HG03442 (cell line): Measurements from ENCODE around the gene C1orf87.

Experiments
- ATAC-seq: cut with Tn5 transposase; IDR thresholded peaks from one replicate; pipeline ENCODE4 v1.9.1; 2021; ENCODE audit warnings: mild to moderate bottlenecking, moderate library complexity; ENCODE audit not compliant: unreplicated experiment

C1orf87 gene, protein sequence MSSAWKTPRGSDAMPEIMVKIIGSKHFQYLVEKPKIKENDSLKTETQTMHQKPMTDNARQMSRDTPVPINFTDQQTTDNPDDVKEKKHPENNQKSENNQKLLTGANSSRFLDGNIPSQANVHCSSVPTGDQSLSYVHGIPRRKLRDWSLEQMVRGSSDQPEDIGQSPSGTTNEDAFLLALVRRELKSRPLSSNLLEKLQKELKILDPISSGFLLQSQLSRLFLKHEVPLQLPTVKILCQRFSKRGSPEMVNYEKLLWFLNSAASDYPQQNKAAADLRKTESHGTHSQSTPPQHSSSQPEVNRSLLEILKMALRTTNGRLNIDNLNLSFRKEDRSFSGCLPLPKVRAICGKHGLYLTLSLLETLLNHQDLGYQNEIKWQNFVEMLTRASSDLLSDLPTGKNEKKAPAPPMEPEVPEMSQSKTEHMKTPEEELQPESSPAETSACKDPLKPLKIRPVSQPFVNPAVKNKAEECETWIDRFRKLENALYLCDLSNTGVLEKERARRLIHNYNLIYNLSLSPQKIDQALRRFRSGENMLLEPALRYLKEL

DNA sequence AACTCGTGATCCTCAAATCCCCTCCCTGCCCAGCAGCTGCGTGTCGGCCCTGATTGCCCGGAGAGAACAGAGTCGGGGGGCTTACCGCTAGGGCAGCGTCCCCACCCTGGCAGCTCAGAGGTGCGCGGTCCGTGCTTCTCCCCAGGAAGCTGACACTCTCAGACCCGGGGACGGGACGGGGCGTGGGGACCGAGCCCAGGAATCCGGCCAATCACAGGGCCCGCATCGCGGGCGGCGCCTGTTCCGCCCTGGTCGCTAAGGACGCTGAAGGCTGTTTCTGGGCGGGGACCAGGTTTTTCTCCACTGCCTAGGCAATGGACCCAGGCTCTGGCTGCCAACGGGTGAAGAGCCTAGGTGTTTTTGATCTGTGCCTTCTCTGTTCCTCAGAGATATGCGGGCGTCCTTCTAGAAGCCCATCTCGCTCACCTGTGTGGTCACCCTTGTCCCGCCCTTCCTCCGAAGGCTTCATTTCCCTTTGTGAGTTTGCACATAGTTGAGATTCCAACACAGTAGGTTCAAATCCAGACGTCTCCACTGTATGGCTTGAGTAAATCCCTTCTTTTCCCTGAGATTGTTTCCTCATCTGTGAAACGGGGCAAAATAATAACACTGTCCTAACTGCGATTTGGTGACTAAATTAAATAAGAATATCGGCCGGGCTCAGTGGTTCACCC lies at the start of gene C1orf87:
Gene C1orf87 (minus strand): TSS at position 166 of the 674 bp plus-strand sequence. CDS start 1,127 bp downstream, outside the sequence.
- no peak for ATAC-seq

DNA sequence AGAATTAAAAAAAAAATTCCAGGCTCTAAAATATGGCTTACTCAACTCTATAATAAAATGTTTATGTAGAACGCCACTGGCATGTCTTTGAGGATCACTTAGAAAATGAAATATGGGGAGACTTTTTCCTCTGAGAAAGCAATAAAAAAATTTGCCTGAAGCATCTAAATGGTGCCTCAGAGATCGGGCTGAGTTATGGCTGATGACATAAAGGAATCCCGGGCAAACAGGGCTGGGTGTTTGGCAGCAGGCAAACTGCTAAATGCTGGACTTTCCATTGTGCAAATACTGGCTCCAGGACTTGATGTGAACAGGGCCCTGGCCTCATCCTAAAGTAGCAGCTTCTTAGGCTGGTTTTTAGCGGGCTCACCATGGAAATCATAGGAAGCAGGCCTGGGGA lies 44.5 kb upstream of the C1orf87 start:
- no peak for ATAC-seq

DNA sequence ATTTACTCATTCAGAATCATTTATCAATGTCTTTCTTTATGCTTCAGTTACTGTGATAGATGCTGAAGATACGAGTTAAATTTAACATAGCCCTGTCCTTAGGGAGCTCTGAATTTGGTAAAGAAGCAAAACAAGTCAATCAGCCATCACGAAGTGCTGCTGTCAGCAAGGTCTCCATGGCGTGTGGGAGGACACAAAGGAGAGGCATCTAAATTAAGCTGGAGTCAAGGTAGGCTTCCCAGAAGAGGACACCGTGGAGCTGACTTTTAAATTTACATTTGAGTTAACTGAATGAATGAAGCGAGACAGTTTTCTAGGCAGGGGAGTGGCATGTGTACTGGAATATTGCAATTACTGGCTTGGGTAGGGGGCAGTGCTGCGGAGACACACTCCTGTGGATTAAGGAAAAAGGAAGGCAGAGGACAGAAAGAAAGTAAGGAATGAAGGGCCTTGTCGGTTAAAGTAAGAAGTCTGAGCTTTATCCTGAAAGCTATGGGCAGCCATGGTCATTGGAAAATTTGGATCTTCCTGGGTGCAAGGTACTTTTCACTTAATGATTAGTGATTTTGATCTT lies 41.3 kb upstream of the C1orf87 start:
- ATAC-seq = no peak

DNA sequence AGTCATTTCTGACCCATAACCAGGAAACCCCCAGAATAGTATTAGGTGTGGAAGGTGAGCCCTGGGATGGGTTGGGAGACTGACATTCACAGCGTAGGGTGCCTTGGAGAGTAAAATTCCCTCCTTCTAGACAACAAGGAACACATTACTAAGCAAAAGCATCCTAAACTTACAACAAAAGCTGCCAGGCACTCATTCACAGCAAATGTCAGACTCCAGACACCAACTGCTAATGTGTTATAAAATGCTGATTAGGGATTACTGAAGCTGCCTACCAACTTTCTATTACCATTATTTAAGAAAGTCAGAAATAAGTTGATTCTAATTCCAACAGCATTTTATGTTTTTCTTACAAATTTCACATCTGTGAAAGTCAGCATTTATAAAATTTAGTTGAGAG lies 40.0 kb upstream of the C1orf87 start:
- no peak for ATAC-seq

DNA sequence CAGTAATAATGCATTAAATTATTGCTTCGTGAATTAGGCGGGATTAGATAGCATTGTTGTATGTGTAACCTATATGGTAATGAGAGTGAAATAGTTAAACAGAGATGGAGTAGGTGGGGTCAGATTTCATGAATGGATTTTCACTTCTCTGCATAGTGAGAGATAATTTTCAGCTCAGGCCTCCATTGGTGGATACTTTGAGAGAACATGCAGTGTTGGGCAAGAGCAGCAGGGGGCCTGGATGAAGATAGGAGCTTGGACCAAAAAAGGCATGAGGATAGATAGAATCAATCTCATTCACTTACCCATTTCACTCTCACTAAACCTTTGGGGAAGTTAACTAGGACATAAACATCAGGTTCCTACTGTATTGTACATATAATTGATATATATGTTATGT lies 39.5 kb upstream of the C1orf87 start:
- ATAC-seq = no peak

DNA sequence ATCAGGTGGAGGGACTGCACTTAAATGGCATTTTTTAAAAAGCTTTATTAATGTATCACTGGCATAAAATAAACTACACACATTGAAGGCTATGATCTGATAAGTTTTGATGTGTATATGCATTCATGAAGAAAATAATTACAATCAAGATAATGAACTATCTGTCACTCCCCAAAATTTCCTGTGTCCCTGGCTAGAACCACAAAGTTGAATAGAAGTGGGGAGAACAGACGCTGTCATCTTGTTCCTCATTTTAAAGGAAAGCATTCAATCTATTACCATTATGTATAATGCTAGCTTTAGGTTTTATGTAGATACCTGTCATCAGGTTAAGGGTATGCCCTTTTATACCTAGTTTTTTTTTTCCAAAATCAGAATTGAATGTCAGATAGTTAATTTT lies 38.1 kb upstream of the C1orf87 start:
- no peak for ATAC-seq

DNA sequence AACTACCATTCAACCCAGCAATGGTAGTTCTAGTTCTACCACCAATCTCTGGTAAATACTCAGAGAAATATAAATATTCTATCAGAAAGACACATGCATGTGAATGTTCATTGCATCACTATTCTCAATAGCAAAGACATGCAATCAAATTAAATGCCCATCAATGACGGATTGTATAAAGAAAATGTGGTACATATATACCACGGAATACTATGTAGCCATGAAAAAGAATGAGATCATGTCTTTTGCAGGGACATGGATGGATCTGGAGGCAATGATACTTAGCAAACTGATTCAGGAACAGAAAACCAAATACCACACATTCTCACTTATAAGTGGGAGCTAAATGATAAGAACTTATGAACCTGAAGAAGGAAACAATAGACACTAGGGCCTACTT lies 37.5 kb upstream of the C1orf87 start:
- ATAC-seq = no peak

DNA sequence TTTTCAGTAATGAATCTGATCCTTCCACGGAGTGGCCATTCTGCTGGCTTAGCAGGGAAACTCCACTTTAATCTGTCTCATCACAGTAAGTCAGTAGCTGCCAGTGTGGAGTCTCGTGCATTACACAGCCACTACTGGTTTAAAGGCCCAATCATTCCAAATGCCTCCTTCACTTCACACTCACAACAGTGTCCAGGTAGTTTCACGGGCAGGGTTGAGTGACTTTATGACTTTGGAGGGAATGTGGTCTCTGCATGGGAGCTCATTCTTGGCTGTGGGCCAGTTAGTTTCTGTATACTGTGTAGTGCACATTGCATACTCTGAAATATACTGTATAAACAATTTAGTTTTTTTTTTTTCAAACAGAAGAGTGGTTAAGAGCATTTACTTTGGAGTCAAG lies 34.6 kb upstream of the C1orf87 start:
- ATAC-seq = no peak

DNA sequence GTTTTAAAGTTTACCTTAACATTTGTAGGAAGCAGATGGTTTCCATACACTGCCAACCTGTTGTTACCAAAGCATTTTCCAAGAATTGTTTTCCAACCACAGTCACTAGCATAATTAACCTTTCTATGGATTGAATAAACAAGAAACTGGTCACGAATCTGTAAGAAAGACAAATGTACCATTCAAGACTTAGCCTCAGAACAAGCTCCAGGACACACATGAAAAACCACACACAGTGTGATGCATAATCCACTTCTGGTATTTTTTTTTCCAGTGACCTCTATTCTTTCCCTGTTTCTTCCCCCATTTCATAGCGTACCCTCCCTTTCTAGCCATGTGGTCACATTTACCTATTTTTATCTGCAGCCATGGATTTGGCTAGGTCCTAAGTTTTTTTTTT lies 29.6 kb upstream of the C1orf87 start:
- ATAC-seq = no peak

DNA sequence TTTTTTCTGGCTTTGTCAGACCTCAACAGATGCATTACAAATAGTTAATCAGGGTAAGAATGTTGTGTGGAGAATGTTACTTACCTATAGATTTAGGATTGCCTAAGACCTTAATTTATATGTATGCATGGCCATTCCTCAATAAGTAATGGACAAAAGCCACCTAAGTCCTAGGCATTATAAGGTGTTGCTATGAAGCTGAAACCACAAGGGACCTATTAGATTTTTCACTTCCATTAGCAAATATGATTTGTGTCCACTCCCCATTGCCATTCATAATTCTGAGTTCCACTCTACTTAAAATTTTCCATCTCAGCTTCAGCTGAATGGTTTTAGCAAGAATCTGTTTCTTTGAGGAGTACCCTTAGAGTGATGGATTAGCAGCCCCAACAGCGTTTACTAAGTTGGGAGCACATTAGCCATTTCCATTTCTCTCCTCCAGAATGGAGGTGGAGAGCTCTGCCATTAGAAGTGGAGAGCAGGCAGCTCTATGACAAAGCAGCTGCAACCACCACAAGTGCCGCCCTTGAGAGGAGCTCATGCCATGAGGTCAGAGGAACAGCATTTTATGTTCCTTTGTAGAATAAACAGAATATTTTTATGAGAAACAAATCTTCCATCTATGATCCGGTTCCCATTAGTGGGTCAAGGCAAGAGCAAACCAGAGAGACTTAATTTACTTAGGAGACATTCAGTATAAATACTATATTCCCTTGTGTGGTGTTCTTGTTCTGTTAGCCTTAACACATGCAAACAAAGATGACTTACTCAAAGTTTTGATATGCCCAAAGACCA lies 28.9 kb upstream of the C1orf87 start:
- no peak for ATAC-seq

DNA sequence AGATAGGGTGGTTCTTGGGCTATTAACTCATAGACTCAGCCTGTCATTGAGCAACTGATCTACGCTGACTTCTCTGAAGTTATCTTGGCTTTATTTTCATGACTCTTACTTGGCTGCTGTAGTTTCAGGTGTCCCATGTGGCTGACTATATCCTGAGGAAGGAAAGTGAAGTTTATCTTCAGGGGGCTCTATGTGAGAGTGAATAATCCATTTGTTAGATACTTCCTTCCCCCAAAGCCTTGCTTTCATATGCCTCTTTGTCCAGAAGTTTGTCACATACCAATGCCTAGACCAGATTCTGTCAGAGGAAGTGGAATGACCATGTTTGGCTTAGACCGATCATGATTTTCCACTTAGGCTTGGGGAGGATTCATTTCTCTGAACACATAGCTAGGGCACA lies 27.9 kb upstream of the C1orf87 start:
- no peak for ATAC-seq

DNA sequence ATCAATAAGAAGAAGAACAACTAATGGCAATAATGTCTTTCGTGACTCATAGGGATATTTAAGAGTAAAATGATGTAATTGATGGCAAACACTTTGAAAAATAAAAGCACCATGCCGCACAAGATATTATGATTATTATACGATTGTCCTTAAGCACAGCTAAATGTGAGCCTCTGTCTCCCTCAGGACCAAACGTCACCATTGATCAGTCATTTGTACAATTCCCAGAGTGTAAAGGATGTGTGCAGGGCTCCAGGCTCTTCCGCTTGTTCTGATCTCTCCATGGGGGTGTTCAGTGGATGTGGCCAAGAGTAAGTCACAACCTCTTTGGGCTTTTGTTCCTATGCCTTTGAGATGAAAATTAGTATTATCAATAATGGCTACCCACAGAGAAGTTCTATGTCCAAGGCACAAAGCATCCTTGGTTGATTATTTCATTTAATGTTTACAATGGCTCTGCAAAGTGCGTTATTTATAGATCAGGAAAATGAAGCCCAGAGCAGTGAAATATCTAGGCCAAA lies 17.7 kb upstream of the C1orf87 start:
- ATAC-seq = no peak

DNA sequence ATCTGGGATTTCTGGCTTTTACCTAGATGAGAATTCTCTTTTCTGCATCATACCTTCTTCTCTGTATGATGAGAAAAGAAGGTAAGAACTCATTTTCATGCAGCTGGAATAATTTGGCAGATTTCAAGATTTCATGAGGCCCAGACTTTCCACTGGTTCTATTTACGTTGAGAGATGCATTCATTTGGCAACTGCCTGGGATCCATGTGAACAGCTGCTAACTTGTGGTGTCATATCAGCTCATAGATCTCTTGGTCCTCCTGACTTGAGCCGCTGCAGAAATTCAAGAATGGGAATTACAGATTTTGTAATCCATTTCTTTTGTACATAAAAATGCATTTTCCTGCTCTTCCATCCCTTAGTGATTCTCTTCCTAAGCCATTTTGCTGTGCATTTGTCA lies 17.1 kb upstream of the C1orf87 start:
- ATAC-seq = no peak

DNA sequence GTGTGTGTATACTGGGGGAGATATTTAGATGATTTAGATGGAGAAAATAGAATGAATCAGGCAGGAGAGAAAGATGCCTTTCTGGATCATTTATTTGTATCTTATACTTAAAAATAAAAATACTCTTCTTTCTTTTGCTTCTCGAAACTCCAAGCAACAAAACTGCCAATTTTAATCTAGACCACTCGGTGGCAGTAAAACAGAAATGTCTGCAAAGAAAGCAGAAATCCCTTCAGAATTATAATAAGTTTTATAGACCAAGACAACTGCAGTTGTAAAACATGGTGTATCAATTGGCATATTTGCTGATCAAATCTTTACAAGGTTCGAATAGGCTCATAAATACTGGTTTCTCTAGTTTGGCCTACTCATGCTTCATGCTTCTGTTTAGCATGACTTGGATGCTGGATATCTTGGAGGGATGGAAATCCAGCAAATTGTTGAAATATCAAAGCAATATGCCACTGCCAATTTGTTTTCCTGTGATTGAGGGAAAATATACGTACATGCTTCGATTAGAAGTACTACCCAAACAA lies 15.1 kb upstream of the C1orf87 start:
- ATAC-seq = no peak

DNA sequence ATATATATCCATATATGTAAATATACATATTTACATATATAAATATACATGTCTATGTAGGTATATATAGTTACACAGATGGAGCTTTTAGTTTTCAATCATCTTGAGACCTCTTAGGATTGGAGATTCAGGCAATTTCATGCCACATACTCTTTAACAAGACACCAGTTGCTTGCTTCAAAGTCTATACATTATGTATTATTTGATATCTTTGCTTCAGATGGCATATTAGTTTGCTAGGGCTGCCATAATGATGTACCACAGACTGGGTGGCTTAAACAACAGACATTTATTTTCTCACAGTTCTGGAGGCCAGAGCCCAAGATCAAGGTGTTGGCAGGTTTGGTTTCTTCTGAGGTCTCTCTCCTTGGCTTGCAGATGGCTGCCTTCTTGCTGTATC lies 14.1 kb upstream of the C1orf87 start:
- no peak for ATAC-seq

DNA sequence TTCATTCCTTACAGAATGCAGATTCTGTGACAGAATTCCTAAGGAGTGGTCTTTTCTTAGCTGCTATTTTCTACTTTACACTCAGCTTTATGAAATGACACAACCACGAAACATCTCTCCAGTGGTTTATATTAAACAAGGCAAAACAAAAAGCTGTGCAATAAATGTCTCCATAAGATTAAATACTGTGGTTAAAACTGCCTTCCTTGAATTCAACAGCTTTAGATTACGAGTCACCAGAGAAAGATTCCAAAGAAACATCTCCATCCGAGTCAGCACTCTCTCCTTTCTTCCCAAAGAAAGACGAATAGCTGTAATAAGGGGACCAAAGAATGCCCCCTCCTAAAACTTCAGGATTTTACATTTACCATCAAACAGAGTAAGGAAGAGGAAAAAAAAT lies 4.6 kb upstream of the C1orf87 start:
- ATAC-seq = no peak

DNA sequence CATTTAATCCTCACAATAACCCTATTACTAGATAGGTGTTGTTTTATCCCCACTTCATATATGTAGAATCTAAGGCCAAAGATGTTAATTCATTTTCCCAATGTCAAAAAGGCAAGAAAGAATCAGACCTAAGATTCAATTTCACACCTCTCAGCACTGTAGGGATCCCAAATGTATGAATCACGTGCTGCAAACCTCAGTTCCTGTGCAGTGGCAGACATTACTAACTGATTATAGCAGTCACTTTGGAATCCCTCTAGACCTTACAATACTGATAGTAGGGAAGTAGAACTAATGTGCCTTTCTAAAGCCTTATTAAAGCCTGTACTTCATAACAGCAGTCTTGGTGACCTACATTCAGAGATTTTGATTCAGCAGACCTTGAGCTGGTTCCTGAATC lies 2.3 kb downstream of the C1orf87 start:
- no peak for ATAC-seq

DNA sequence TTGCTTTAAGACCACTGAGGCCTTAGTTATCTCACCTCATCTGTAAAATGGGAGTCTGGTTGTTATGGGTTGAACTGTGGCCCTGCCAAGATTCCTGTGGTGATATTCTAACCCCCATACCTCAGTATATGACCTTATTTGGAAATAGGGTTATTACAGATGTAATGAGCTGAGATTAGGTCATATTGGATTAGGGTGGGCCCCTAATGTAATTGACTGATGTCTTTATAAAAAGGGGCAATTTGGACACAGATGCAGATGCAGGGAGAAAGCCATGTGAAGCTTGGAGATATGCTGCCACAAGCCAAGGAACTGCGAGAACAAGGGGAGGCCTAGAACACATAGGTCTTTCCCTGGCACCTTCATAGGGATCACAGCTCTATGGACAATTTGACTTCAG lies 3.9 kb downstream of the C1orf87 start:
- no peak for ATAC-seq

DNA sequence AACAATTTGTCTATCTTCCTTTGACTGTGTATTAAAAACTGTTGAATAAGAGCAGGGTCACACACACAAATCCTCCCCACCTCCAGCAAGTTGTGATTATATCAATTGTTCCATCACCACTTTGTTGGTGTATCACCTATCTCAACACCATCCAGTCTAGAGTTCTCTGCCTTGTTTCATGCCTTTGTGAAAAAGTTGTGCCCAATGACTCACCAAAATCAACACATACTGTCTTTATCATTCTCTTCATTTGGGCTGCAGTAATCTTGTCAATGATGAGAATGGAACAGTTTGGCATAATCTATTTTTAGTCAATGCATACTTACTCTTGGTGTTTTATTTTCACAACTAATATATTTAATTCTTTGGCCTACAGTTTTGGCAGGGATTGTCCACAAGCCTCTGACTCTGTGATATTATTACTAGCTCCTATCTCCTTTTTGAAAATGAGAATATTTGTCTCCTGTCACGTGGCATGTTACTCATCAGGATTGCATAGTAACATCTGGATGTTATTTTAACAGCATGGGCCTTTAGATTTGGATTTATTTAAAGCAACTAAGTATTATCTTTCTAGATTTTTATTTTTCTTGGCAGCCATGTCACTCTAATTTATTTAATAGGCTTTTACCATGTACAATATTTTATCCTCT lies 5.1 kb downstream of the C1orf87 start:
- ATAC-seq = no peak

DNA sequence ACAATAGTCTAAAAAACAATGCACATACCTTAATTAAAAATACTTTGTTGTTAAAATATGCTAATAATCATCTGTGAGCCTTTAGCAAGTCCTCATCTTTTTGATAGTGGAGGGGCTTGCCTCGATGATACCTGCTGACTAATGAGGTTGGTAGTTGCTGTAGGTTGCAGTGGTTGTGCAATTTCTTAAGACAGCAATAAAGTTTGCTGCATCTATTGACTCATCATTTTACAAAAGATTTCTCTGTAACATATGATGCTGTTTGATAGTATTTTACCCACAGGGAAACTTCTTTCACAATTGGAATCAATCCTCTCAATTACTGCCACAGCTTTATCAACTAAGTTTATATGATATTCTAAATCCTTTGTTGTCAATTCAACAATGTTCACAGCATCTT lies 7.6 kb downstream of the C1orf87 start:
- ATAC-seq = no peak
